HFF-Myc (cell line): ENCODE data around the gene MTF2.

ENCODE experiments used
- DNase-seq: peaks from one replicate; pipeline ENCODE4 v3.0.0-alpha.2; 2011; ENCODE audit warnings: low read depth; ENCODE audit errors: extremely low read depth
- H3K4me3 ChIP-seq: replicated peaks from 2 replicates; pipeline ENCODE4 v1.5.1; 2011; ENCODE audit warnings: low read depth, mild to moderate bottlenecking, control low read depth, low read length
- TF ChIP-seq, protein P1 (sequence below): IDR thresholded peaks from 2 replicates; pipeline ENCODE4 v1.5.1; 2012; ENCODE audit warnings: mild to moderate bottlenecking, low read depth, low read length, control low read depth; ENCODE audit errors: missing control alignments

MTF2 gene

DNA sequence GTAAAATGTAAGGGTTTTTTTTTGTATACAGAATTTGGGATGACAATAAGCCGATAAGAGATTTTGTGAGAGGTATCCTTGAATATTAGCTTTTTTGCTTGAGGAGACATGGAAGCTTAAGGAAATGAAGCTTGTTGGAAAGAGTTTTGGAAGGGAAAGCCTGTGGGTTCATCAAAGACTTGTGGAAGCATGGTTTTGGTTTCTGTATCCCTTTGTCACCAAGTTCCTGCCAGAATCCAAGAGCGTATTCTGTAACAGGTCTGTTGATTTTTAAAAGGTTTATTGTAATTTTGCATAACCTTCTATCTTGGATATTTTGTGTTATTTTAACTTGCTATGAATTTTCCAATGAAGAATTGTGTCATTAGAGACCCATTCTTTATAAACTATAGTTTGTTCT is 63.1 kb downstream of the MTF2 start:
- H3K4me3 ChIP-seq = no peak overlapping the region
- TF ChIP-seq, protein P1, sequence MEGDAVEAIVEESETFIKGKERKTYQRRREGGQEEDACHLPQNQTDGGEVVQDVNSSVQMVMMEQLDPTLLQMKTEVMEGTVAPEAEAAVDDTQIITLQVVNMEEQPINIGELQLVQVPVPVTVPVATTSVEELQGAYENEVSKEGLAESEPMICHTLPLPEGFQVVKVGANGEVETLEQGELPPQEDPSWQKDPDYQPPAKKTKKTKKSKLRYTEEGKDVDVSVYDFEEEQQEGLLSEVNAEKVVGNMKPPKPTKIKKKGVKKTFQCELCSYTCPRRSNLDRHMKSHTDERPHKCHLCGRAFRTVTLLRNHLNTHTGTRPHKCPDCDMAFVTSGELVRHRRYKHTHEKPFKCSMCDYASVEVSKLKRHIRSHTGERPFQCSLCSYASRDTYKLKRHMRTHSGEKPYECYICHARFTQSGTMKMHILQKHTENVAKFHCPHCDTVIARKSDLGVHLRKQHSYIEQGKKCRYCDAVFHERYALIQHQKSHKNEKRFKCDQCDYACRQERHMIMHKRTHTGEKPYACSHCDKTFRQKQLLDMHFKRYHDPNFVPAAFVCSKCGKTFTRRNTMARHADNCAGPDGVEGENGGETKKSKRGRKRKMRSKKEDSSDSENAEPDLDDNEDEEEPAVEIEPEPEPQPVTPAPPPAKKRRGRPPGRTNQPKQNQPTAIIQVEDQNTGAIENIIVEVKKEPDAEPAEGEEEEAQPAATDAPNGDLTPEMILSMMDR = no peak
- DNase-seq = no peak

DNA sequence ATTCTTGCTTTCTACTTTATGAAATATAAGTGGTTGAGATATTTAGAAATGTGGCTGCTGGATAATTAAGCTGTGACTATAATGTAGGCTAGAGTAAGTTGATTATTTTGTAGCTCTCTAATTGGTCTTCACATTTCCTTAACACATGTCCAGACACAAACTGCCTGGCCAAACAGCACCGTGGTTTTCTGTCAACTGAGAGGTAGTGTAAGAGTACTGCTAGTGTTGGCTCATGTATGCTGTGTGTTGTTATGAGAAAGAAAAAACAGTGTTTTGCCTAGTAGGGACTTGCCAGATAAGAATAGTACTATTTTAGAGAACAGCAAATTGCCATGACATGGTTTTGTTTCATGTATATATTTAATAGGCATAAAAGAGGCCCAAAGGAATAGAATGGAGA is 64.1 kb downstream of the MTF2 start:
- no peak overlapping the region for H3K4me3 ChIP-seq
- TF ChIP-seq, protein P1 = no peak
- no peak for DNase-seq

DNA sequence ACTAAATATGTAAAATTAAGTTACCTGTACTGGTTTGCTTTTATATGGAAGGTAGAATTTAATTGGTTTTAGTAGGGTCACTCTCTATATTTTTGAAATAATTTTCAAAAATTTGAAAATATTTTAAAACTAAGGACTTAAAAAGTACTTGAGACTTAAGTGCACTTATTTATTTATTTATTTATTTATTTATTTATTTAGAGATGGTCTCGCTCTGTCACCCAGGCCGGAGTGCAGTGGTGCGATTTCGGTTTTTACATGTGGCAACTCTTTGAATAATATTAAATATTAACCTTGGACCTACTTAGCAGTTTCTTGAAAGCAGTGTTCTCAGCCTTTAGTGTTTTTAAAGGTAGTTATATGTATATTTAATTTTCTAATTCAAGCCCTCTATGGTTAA is 64.7 kb downstream of the MTF2 start:
- no peak for DNase-seq
- no peak overlapping the region for H3K4me3 ChIP-seq
- TF ChIP-seq, protein P1 = no peak

DNA sequence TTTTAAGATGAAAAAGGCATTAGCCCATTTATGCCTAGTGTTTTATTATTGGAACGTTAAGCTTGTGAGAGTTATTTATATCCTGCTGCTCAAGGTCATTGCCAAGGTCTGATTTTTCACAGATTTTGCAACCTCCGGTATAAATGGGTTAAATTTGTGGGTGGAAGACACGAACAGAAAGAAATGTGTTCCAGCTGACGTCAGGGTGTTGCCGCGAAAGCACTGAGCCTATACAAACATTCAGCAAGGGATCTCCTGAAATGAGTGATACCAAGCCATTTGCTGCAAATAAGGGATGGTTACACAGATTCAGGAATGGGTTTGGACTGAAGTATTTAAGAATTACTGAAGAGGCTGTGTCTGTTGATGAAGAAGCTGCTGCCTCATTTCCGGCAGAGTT is 68.9 kb downstream of the MTF2 start:
- H3K4me3 ChIP-seq = no peak overlapping the region
- TF ChIP-seq, protein P1 = no peak
- DNase-seq = no peak

DNA sequence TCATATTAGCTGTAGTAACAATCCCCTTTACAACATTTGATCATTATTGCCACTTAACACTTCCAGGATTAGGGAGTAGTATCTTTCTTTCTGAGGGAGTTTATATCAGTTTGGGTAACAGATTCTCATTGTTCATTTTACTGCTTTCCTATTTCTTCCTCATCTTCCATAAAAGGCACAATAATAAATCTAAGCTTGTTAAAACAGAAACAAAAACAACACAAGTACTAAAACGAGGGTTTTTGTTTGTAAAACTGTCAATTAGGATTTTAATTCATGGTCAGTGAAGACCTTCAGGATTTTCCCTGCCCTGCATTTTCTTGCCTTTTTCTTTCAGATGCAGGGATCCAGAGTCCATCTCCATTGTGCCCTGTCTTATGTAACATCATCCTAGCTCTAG is 71.6 kb downstream of the MTF2 start:
- H3K4me3 ChIP-seq = no peak overlapping the region
- TF ChIP-seq, protein P1 = no peak
- DNase-seq = no peak

DNA sequence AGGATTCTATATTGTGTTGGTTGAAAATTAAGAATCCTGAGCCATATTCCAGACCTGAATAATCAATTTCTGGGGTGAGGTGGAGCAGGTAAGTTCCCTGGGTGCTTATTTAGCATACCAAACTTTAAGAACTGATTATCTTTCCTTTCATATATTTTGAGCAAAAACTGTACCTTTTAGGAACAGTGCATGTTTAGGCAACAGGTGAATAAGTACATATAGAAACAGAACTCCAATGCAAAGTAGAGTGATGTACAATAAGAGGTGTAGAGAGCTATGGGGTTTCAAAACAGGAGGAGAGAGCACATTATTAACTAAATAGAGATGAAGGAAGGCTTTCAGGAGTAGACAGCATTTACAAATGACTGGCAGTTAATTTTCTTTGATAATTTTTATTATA is 72.4 kb downstream of the MTF2 start:
- no peak for DNase-seq
- H3K4me3 ChIP-seq = no peak overlapping the region
- TF ChIP-seq, protein P1 = no peak

DNA sequence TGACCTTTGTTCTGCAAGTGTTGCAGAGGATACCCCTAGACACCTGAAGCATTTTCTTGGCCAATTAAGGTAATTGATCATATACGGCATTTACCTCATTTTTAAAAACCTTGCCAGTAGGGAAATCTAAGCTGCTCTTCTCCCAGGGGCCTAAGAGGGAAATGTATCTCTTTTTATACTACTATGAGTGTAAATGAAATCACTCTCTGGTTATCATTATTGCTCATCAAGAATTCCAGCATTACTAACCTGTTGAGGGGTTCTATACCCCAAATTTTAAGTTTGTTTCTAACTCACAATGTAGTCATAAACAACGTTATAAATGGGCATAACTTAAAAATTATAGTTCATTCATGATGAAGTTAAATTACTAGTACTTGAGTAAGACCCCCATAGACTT is 73.8 kb downstream of the MTF2 start:
- no peak overlapping the region for H3K4me3 ChIP-seq
- TF ChIP-seq, protein P1 = no peak
- DNase-seq = no peak
